Mucosa of descending colon (tissue), 3 donors: ENCODE data around the gene PPP2R3B. TPM values are rescaled to one million over a fixed set of nuclear protein-coding genes. Genes with fewer than 3 reads are reported as not detected.

Experiments
- ATAC-seq: fragments of 200-7000 bp; cut with Tn5 transposase; one replicate; pipeline ENCODE4 v1.9.1; 2020; ENCODE audit warnings: mild to moderate bottlenecking, moderate library complexity
- DNase-seq, 3 donors: peaks; one replicate each; pipeline ENCODE4 v3.0.0-alpha.2; 2020
- H3K36me3 ChIP-seq: fragments of 200-600 bp; one replicate; pipeline ENCODE4 v1.8.0; 2021; ENCODE audit warnings: low read depth, mild to moderate bottlenecking
- H3K4me1 ChIP-seq: fragments of 200-600 bp; one replicate; pipeline ENCODE4 v1.8.0; 2021; ENCODE audit warnings: low read depth, mild to moderate bottlenecking
- H3K4me3 ChIP-seq: fragments of 200-600 bp; one replicate; pipeline ENCODE4 v1.8.0; 2021; ENCODE audit warnings: mild to moderate bottlenecking
- H3K9me3 ChIP-seq: fragments of 200-600 bp; one replicate; pipeline ENCODE4 v1.8.0; 2021; ENCODE audit warnings: mild to moderate bottlenecking
- CTCF ChIP-seq: fragments of 200-600 bp; IDR thresholded peaks from one replicate; pipeline ENCODE4 v1.8.0; 2022; ENCODE audit warnings: antibody characterized with exemption, mild to moderate bottlenecking
- intact Hi-C, 2 donors: fragments of 100-400 bp; cut with DNase I in 1 of 2; cut with micrococcal nuclease in 1 of 2; formaldehyde crosslinking; loops; one replicate each; pipeline versions ENCODE4 v1.11.0 to v1.11.1; 2022; cut with DNase I, micrococcal nuclease
- total RNA-seq, 3 donors: library from RNA; stranded (reverse); fragmentation: NEBNext Ultra II Directional in 2 of 3; extraction: Animal tissue kit (Norgen Biotek cat#: 25700) in 2 of 3; gene quantifications; one replicate each; pipeline versions ENCODE4 v1.2.1 to v1.2.4, GENCODE V29; 2021 to 2023
- donor health status: DM: no; HTN: no; CAD: no; lungs with moderate emphysema.
- donor health status: DM: no; HTN: no; CAD: no.
- donor health status: DM: no; HTN: yes; CAD: no.

Gene PPP2R3B
- total RNA-seq, 3 donors from 2014 or later: 9.2 to 11.6 (median 11.2) TPM

GRCh38 chrX:316351-317325 is 70.1 kb downstream of the PPP2R3B start:
- intact Hi-C loops: no loop called here
- Histone ChIP-seq H3K4me3 (no peak overlapping the region), H3K9me3 (no peaks in the 10 kb centered on the region), H3K36me3 (peaks cover 3% of the 10 kb centered on the region), H3K4me1 (peaks cover 9% of the 10 kb centered on the region)
- TF ChIP-seq CTCF: no peak
- DNase-seq (peak; percentile 21 to 69 (median 53)), ATAC-seq (no peak)

GRCh38 chrX:314781-315595 is 71.7 kb downstream of the PPP2R3B start:
- Histone ChIP-seq H3K36me3 (peaks cover 3% of the 10 kb centered on the region), H3K4me1 (no peaks in the 10 kb centered on the region), H3K9me3 (no peaks in the 10 kb centered on the region), H3K4me3 (no peak overlapping the region)
- no peak for TF ChIP-seq CTCF
- intact Hi-C loops: no loop called here
- ATAC-seq: no peak
- DNase-seq: peak in 2 of 3 donors; percentile 29 to 51

- peaks cover 3% of the 10 kb centered on the region for H3K36me3 ChIP-seq
- no peak for ATAC-seq
- intact Hi-C loops: no loop called here
Observed at GRCh38 chrX:314049-314448, 72.7 kb downstream of the PPP2R3B start.

GRCh38 chrX:313546-313945 is 73.2 kb downstream of the PPP2R3B start:
- Histone ChIP-seq H3K4me1 (no peaks in the 10 kb centered on the region), H3K4me3 (no peak overlapping the region), H3K36me3 (no peaks in the 10 kb centered on the region), H3K9me3 (no peaks in the 10 kb centered on the region)
- ATAC-seq: no peak
- TF ChIP-seq CTCF: no peak
- DNase-seq: peak in 2 of 3 donors; percentile 8 to 19
- intact Hi-C loops: no loop called here

More at GRCh38 chrX:314049-314448, 72.7 kb downstream of the PPP2R3B start:
- Histone ChIP-seq H3K9me3 (no peaks in the 10 kb centered on the region), H3K4me1 (no peaks in the 10 kb centered on the region), H3K4me3 (no peak overlapping the region)
- DNase-seq: peak in 2 of 3 donors; percentile 23 to 53
- no peak for TF ChIP-seq CTCF

- Histone ChIP-seq H3K36me3 (no peaks in the 10 kb centered on the region), H3K9me3 (no peaks in the 10 kb centered on the region), H3K4me1 (no peaks in the 10 kb centered on the region), H3K4me3 (no peak overlapping the region)
- DNase-seq (peak in 2 of 3 donors; percentile 19 to 51), ATAC-seq (no peak)
- TF ChIP-seq CTCF: no peak
- intact Hi-C loops: no loop called here
Observed at GRCh38 chrX:312621-313331, 73.9 kb downstream of the PPP2R3B start.
